GM19324 (cell line): ENCODE data around the gene SMIM20.
"Not testable (repeated sequence)": the region's sequence is repeated elsewhere in the genome, so short reads cannot be mapped to it uniquely, and the experiment has no call there.

Experiments used
- ATAC-seq: cut with Tn5 transposase; IDR thresholded peaks from one replicate; pipeline ENCODE4 v1.9.1; 2021; ENCODE audit warnings: mild to moderate bottlenecking, moderate library complexity; ENCODE audit not compliant: unreplicated experiment, low FRiP score

Gene SMIM20

DNA sequence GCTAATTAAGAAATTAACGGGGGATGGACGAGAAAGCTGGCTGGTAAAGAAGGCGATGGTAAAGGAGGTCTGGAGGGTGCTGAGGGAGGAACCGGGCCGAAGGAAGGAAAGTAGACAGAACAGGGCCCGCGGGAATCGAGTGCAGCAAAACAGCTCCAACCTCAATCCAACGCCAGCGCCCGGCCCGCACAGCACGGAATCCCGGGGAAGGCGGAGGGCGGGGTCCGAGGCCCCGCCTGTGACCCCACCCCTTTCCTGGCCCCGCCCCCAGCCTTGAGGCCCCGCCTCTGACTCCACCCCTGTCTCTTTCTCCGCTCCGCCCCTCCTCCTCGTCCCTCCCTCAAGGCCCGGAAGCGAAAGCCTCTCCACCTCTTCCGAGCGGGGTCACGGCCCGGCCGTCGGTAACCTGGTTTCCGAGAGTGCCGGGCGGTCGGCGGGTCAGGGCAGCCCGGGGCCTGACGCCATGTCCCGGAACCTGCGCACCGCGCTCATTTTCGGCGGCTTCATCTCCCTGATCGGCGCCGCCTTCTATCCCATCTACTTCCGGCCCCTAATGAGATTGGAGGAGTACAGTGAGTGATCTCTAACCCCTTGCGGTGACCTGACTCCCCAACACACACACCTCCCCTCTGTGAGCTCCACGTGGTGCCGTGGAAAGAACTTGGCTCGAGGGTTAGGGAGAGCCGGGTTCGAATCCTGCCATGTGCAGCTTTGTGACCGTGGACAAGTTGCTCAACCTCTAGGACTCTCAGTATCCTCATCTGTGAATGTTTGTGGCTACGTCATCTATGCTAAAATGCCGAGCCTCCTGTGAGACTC, at the start of gene SMIM20:
SMIM20 (plus strand) TSS at position 370 of the 819 bp plus-strand sequence; CDS start at position 464, 94 bp downstream.
- peak; percentile 97 for ATAC-seq

DNA sequence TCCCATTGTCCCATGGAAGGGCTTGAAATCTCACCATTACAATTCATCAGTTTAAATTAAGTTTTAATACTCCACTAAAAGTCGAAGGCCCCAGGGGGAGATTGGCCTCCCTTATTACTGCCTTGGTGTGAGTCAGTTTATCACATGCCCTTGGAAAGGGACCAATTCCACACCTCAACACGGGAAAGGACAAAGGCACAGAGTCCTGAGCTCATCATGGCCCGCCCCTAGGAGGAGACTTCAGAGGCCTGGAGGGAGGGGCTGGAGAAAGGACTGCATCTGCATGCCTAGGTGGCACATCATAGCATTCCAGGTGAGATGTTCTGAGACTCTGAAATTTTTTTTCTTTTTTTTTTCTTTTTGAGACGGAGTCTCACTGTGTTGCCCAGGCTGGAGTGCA, 48.4 kb upstream of the SMIM20 start:
- ATAC-seq = no peak

DNA sequence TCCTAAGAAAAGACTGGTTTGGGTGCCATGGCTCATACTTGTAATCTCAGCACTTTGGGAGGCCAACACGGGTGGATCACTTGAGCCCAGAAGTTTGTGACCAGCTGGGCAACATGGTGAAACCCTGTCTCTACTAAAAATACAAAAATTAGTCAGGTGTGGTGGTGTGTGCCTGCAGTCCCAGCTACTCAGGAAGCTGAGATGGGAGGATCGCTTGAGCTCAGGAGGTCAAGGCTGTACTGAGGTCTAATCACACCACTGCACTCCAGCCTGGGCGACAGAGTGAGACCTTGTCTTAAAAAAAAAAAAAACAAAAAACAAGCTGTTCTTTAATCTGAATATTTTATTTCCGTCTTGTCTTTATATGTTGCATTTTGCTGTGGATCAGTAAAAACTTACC, 47.6 kb upstream of the SMIM20 start:
- not testable (repeated sequence) for ATAC-seq

DNA sequence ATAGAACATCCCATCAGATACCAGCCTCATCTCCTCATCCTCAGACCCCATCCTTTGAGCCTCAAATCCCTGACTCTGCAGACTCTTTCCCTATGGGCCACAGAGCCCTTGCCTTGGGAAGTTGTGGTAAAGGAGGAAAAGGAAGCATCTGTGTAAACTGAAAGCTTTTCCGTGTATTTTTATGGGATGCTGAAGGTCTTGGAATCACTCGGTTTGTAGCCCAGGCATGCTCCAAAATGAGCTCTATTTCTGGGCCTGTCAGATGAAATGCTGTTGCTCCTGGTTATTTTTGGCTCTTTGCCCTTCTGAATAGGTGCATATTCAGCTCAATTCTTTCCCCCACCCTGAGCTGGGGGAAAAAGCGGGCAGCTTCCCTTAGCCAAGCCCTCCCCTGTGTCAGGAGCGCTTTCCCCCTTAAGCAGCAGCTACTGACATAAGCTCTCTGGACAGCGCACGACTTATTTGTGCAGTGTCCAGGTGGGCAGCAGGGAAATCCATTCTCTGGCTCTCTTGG, 46.2 kb upstream of the SMIM20 start:
- no peak for ATAC-seq

DNA sequence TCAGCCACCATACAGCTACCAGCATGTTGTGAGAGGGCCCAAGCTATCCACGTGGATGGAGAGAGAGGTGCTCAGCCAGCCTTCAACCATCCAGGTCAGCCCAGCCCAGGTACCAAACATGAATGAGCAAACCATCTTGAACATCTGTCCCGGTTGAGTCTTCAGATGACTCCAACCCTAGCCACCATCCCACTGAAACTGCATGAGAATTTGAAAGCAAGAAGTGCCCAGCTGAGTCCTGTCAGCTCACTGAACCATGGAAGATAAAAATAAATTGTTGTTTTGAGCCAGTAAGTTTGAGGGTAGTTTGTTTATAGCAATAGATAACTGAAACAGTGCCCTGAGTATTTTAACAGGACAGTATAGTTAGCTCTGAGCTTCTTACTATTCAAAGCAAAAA, 43.9 kb upstream of the SMIM20 start:
- ATAC-seq = no peak

DNA sequence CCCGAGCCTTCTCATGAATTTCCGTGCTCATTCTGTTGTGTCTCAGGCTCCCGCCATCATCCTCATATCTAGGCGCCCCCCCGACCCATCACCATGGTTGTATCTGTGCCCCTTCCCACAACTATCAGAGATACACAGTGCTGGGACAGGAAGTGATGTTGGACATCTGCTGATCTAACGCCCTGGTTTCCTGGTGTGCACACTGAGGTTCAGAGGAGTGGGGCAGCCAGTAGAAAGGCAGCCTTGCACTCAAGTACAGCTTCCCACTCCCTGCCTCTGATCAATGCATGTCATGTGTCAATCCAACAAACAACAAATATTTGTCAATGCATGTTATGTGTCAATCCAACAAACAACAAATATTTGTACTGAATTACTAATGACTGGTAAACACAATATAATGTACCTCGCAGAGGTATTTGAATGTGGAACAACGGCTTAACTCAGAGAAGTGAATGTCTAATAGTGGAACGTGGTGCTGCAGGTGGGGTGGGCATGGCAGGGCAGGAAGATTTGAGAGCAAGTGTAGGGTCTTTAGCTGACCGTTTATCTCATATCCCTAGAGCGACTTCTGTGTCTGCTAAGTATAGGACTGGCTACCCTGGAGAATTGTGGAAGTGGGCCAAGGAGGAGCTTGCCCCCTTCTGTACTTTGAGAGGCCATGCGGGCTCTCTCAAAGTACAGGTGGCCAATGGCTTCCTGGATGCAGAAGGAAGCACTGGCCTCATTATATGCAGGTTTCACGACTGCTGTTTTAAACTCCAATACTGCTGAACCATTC, 41.0 kb upstream of the SMIM20 start:
- no peak for ATAC-seq

DNA sequence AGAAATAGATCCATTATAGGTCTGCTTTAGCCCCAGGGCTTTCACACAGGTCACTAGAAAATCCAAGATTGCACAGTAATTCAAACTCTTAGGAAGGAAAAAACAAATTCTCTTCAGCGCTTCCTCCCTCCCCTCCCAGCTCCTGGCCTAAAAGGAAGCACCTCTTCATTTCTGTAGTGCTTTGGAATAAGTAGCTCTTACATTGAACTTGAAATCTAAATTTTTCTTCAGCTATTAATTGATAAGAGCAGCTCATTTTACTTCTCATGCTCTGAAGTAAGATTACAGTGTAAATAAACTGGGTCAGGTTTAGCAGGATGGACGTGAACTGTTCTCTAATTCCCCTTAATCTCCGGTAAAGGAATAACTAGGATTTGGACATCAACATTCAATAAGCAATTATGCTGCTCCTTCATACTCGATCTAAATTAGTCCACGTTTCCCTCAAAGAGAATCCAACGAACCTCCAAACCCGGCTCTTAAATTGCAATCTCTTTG, 40.3 kb upstream of the SMIM20 start:
- no peak for ATAC-seq

DNA sequence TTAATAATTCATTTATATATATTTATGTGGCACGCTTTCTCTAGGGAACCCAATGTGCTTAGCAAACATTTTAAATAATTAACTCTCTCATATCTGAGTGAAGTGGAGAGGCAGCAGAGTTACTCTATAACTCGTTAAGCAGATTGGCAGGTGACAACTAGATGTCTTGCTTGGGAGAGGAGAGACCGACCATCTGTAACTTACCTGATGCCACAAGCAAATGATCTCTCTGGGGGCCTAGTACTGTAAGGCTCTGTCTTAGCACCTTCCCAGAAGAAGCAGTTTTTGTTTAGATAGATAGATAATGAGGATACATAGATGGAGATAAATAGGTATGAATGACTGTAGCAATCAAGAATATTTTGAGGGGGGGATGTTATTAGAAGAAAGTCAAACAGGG, 39.4 kb upstream of the SMIM20 start:
- ATAC-seq = peak; percentile 65

DNA sequence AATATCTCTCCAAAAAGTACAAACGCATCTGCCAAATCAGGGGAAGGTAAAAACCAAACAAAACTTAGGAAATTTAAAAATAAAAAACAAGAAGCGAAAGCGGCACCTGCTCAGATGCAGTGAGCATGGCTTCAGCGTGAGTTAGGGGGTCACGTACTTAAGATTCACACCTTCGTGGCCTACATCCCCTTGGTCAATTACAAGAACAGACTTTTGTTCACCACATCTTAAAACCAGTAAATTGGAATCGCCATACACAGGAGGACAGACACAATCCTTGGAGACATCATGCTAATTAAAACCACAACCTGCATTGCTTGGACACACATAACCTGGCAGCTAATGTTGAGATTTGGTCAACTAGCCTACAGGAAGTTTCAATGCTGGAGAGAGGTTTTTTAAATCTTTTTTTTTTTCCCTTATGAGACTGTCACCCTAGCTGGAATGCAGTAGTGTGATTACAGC, 38.7 kb upstream of the SMIM20 start:
- ATAC-seq = peak; percentile 63

DNA sequence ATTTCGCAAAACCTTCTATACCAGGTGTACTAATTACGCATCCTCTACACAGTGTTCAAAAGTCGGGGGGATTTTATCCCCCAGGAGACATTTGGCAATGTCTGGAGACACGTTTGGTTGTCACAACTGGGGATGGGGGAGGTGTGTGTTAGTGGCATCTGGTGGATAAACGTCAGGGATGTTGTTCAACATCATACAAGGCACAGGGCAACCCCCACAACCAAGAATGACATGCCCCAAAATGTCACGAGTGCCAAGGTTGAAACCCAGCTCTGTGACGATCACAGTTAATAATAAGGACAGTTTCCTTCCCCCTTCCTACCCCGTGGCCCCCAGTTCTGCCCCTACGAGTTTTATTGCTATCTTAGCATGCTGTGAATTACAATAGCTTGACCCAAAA, 35.3 kb upstream of the SMIM20 start:
- no peak for ATAC-seq

DNA sequence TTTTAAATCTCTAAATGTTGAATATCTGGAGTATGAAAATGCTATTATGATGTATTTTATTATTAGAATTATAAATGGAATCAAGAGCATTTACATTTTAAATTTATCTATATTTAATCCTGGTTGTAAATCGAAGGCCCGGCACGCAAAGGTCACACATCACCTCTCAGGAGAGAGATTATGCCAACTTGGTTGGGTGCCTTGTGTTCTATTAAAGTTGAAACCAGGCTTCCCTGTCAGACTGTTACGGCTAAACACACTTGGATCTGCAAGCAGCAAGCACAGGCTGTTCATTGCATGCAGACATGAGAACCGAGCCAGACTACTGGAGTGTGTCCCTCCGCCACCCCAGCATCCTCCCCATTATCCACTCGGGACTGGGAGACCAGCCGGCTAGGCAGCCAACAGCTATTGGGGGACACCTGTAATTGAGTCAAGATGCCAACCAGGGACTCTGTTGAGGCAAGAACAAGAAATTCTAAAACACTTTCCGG, 34.9 kb upstream of the SMIM20 start:
- no peak for ATAC-seq

DNA sequence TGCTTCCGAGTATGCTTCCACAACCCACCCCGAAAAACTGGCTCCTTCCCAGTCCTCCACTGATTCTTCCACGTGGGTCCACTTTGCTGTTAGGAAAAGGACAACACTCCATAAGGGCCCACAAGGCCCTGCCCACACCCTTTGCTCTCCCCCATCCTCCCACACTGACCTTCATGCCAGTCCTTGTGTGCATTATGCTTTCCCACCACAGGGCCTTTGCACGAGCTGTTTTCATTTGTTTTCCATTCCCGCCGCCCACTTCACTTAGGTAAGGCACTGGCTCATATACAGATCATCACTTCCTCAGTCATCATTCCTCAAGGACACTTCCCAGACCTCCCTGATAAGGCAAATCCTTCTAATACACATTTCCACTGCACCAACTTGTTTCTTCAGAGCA, 34.4 kb upstream of the SMIM20 start:
- ATAC-seq = no peak

DNA sequence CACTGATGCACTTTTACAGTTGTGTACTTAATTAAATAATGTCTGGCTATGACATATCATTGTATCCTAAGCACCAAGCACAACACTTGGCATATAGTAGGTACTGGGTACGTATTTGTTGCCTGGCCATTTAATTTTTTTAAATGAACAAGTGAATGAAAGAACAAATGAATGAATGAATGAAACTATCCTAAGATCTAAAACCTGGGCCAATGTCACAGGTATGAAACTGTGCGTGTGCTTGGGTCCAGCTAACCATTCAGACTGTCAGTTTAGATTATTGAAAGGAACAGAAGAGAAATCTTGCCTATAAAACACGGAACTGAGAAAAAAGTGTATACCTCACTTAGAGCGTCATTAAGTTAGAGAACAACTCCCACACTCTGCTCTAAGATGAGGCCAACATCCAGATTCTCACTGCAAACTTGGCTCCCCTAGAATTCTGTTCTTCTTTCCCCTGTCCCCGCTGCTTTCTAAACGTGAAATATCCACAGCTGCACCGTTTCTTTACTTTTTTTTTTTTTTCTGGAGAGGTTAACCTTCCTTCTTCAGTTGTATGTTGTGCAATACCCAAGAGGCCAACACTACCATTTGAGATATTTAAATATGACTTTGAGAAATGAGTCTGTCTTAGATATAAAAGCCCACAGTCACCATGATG, 33.9 kb upstream of the SMIM20 start:
- no peak for ATAC-seq

DNA sequence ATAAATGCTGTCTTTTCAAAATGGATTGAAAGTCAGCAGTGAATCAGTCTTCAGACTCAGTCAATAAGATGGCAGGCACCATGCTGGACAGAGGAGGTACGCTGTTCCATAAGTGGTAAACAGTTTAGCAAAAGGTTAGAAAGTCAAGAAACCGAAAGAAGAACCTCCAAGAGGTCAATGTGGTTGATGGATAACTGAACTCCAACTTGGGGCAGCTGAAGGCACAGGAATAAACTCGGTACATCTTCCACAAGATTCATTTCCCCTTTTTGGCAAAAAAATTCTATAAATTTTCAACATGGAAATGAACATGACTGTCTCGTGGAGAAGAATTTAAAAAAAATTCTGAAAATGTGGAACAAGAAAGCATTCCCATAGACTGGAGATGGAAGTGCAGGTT, 32.8 kb upstream of the SMIM20 start:
- ATAC-seq = no peak

DNA sequence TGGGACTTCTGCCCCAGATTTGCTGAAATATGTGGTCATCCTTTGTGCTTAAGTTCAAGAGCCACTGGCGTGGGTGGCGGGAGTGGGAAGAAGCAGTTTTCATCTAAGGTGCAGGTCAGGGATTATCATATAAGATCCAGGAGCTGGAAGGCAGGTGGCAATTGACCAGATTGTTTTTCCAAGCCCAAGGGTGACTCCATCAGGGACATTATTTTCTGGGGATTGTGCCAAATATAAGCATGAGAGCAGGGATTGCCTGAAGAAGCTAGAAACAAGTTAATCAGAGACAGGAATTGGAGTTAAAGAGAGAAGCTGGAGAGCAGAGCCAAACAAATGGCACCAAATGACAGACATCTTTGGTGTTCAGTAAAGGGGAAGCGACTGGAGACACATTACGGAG, 31.8 kb upstream of the SMIM20 start:
- ATAC-seq = no peak

DNA sequence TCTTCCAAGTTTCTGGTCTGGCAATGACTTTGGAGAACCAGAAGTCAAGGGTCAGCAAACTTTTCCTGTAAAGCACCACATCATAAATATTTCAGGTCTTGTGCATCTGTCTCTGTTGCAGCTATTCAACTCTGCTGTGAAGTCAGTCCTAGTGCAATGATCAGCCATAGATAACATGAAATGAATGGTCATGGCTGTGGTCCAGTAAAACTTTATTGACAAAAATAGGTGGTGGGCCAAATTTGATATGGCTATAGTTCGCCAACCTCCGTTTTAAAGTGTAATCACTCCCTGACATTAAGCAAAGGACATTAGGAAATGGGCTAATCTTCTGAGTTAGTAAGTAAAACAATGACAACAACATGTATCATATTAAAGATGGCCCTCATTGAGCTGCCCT, 30.5 kb upstream of the SMIM20 start:
- ATAC-seq = no peak

DNA sequence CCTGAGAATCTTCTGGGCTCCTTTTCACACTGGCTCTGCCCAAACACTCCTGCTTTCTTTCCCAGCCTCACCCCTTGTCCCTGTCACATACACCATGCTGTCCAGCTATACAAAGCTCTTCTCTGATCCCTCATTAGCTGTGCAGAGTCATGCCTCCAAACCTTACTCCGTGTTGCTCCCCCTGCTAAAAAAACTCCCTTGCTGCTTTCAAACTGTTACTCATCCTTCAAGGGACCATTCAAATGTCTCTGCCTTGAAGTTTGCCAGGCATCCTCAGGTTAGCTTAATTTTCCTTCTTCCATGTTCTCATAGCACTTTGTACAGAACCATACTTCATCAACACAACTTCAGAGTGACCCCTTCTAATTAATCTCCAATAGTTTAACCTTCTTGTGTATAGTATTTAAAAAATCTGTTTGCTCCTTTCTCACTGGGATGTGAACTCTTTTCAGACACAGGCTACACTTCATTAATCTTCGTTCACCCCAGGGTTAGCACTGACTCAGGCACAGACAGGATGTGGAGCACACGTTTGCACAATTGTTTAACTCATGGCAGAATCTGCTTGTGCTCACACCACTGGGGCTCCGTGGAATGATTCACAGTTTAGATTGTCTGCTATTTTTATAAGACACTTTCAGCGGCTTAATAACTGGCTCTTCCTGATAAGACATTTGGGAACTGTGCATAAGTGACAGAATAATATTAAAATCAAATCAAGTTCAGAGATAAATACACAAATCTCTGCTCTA, 29.8 kb upstream of the SMIM20 start:
- ATAC-seq = no peak

DNA sequence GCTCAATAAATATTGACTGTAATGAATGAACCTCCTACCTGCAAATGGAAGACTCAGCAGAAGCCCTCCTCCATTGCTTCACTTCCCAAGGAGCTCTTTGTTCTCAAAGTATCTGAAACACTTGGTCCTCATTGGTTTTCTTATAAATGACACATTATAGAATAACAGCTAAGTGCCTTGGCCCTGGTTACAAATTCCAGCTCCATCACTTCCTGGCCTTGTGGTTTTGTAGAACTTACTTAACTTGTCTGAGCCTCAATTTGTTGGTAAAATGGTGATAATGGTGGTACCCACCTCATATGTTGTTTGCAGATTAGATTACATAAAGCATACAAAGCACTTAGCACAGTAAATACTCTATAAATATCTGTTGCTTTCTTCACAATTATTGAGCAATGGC, 25.2 kb upstream of the SMIM20 start:
- no peak for ATAC-seq

DNA sequence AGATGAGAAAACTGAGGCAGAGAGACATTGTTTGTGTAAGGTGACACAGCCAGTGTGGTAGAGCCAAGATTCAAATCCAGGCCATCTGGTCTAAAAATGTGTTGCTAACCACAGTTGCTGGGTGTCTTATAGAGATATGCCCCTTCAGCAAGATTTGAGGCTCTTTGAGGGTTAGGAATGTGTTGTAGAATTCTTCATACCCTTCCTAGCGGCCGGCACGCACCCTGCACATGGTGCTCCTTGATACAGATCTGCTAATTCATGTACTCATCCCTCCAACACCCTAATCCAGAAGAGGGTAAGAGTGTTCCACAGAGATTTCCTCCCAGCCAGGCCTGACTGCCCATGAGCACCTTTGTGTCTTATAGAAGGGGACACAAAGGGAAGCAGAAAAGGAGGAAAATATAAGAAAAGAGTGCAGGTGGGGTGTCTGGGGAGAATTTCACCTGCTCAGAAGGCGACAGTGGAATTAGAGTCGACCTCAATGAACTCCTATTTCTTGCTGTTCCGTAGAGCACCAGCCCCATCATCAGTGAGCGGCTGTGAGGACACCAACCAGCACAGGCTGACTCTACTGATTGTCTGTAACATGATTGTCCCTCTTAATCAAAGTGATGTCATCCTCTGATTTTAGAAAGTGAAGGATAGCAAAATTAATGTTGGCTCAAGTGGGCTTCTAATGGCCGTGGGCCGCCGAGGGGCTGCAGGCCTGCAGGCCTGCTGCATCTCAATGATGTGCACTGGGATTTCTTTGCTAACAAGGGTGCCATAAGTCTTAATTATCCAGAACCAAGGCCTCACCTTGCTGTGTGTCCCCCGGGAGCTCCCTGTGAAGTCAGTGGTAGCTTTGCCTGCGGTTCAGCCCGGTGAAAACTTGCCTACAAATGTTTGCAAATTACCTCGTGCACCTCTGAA, 24.2 kb upstream of the SMIM20 start:
- no peak for ATAC-seq
